Measurements from ENCODE around the gene CLDN6.
A peak's percentile ranks its signal among the peaks of the same experiment; 100 is the strongest.

CLDN6 gene

GRCh38 chr16:2983706-2984136, 34.3 kb downstream of the CLDN6 start:
- peak; percentile 59 for DNase-seq

GRCh38 chr16:2982402-2982801, 35.6 kb downstream of the CLDN6 start:
- DNase-seq = no peak

DNA sequence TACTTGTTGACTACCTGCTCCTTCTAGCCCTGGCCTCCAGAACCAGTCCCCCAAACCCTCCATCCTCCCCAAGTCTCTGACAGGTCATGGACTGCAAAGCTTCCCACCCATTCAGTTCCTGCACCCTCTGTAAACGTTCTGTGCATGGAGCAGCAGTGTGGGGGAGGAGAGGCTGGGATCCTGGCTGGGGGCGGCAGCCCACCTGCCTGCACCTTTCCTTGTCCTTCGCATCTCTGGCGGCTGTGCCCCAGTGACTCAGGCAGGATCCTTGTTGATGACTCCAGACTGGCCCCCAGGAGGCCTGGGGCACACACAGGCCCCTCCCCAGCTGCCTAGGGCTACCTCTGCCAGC, 36.1 kb downstream of the CLDN6 start:
- no peak for DNase-seq

- DNase-seq = no peak
These were observed 36.6 kb downstream of the CLDN6 start for GRCh38 chr16:2981177-2981898.

DNA sequence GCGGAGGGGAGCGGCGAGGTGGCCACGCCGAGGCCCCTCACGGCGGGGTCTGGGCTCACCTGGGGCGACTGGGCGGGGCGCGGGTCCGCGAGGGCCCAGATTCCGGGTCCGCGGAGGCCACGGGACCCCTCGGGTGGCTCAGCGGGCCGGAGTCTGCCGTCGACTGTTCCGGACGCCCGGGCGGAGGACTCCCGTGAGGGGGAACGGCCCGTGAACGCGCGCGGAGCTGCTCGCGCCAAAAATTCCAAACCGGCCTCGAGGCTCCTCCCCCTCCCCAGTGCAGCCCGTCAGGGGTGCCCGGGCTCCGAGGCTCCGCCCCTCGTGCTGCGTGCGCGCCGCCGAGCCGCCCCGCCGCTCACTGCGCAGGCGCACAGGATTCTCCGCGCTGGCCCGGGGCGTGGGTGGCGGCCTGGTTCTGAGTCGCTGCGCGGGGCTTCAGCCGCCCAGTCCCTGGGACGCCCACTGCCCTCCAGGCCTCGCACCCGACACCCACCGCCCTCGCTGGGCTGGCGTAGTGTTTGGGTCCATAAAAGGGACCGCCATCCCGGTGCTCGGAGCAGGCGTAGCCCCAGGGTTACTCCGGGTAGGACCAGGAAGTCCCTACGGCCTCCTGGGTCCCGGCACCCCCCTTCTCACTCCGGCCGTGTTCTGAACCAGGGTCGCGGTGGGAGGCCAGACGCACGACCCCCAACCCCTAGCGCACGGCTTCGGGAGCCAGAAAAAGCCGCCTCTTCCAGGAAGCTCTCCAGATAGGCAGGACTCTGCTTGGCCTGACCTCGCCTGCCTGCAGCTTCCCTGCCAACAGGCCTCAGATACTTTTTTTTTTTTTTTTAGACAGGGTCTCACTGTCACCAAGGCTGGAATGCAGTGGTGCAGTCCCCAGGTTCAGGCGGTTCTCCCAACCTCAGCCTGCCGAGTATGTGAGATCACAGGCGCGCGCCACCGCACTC, 37.5 kb downstream of the CLDN6 start, which contains the start of gene PKMYT1:
PKMYT1 (minus strand) TSS at position 220 of the 950 bp plus-strand sequence. CDS start 789 bp downstream, outside the sequence.
- peak; percentile 88 for DNase-seq

DNA sequence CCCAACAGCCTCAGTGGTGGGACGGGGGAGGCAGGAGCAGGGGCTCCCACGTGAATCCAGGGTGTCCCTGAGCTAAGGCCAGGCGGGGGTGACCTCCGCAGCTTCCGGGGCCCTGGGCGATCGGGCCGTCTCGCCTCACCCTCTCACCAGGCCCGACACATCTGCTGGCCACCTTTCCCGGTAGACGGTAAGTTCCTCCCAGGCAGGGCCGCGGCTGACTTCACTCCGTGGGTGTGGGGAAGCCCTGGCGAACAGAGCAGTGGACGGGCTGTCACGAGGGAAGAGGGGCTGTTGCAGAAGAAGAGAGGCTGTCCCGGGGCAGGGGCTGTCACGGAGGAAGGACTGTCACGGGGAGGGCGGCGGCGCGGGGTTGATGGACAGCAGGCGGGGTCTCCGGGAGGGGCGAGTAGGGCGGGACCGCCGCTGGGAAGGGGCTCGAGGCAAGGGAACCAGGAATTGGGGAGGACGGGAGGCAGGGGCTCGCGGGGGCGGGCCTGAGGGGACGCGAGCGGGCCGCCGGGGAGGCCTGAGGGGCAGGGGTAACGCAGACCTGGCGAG, 38.2 kb downstream of the CLDN6 start:
- DNase-seq = no peak

- peak; percentile 87 for DNase-seq
These were observed 40.5 kb downstream of the CLDN6 start for GRCh38 chr16:2977440-2977839.

GRCh38 chr16:2976673-2977072, 41.3 kb downstream of the CLDN6 start:
- no peak for DNase-seq

GRCh38 chr16:2976201-2976600, 41.8 kb downstream of the CLDN6 start:
- no peak for DNase-seq

GRCh38 chr16:2975161-2975795, 42.7 kb downstream of the CLDN6 start:
- DNase-seq = no peak

GRCh38 chr16:2974319-2975056, 43.5 kb downstream of the CLDN6 start:
- DNase-seq = no peak

GRCh38 chr16:2973605-2974318, 44.2 kb downstream of the CLDN6 start:
- no peak for DNase-seq

DNA sequence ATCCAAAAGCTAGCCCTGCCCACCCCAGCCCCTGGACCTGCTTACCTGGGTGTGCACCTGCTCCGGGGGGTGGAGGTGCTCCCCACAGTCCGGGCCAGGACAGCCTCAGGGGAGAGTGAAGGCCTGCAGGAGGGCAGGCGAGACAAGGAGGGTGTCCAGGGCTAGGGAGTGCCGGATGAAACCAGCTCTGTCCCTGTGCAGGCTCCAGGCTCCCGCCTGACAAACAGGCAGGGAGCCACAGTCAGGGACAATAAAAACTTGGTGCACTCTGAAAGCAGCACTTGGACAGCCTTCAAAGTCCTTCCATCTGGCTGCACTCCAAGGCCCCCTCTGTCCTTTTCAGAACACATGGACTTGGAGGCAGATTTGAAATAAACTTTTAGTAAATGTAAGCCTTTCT, 44.9 kb downstream of the CLDN6 start:
- DNase-seq = no peak

GRCh38 chr16:2971985-2972784, 45.8 kb downstream of the CLDN6 start:
- DNase-seq = no peak

DNA sequence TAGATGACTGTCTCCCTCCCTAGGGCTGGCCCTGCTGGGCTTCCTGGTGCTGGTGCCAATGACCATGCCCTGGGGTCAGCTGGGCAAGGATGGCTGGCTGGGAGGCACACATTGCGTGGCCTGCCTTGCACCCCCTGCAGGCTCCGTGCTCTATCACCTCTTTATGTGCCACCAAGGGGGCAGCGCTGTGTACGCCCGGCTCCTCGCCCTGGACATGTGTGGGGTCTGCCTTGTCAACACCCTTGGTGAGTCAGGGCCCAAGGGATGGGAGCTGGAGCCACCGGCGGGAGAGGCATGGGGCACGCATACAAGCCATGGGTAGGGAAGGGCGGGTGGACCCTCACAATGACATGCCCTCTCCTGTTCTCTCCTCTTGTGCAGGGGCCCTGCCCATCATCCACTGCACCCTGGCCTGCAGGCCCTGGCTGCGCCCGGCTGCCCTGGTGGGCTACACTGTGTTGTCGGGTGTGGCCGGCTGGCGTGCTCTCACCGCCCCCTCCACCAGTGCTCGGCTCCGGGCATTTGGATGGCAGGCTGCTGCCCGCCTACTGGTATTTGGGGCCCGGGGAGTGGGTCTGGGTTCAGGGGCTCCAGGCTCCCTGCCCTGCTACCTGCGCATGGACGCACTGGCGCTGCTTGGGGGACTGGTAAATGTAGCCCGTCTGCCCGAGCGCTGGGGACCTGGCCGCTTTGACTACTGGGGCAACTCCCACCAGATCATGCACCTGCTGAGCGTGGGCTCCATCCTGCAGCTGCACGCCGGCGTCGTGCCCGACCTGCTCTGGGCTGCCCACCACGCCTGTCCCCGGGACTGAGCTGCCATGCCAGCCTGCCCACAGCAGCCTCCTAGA, 46.6 kb downstream of the CLDN6 start:
- DNase-seq = no peak

GRCh38 chr16:2970563-2970962, 47.4 kb downstream of the CLDN6 start:
- DNase-seq = no peak

DNA sequence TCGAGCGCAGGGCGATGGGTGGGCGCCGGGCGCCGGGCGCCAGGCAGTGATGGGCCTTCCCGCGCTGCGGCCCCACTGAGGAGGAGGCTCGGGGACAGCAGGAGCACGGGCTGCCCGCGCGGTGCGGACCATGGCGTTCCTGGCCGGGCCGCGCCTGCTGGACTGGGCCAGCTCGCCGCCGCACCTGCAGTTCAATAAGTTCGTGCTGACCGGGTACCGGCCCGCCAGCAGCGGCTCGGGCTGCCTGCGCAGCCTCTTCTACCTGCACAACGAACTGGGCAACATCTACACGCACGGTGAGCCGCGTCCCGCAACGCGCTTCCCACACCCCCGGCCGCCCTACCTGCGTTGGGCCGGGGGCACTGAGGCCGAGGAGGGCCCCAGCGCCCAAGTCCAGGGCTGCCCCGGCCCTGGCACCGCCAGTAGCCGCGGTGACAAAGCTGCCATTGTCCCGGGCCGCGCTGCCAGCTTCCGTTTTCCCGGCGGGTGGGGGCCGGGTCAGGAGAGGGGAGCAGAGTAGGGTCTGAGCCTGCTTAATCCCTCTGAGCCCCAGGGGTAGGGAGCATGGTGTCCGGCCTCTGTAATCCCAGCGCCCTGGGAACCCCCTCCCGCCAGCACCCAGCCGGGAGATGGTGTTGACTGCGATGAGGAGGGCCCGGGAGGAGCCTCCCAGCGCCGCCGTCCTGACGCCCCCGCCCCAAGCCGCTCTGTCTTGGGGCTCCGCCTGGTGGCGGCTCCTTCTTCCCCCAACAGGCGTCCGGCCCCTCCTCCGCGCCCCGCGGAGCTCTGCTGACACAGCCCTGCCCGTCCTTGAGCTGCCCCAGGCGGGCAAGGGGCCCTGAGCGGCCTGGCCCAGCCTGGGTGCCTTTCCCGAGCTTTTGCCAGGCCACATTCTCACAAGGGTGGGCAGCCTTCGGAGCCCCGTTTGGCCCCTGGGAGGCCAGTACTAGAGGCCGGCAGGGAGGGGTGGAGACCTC, 48.1 kb downstream of the CLDN6 start:
- DNase-seq = peak; percentile 69

GRCh38 chr16:2968738-2969544, 49.0 kb downstream of the CLDN6 start, which contains the start of gene PAQR4:
Gene PAQR4, plus strand, starts transcription at chr16:2969348. Its CDS starts 327 bp downstream, at chr16:2969675.
- peak; percentile 89 for DNase-seq

Measured in COR-L47 (cell line).